IPS-20b (cell line): ENCODE data around the gene TRAP1.

Experiments
- H3K27ac ChIP-seq: one replicate; pipeline ENCODE4 v1.5.1; 2013; ENCODE audit warnings: low read length
- H3K27me3 ChIP-seq: 2 replicates; pipeline ENCODE4 v1.6.1; 2013; ENCODE audit warnings: mild to moderate bottlenecking, low read length, inconsistent platforms; ENCODE audit not compliant: insufficient read depth
- H3K36me3 ChIP-seq: 2 replicates; pipeline ENCODE4 v1.6.1; 2013; ENCODE audit warnings: low read depth, mild to moderate bottlenecking, inconsistent platforms, low read length, moderate library complexity; ENCODE audit not compliant: insufficient read depth
- H3K4me1 ChIP-seq: 2 replicates; pipeline ENCODE4 v1.6.1; 2013; ENCODE audit warnings: mild to moderate bottlenecking, control low read depth, inconsistent platforms, low read length, moderate library complexity; ENCODE audit not compliant: insufficient read depth
- H3K4me3 ChIP-seq: 2 replicates; pipeline ENCODE4 v1.5.1; 2013; ENCODE audit warnings: mild to moderate bottlenecking, low read length, inconsistent platforms
- H3K9ac ChIP-seq: 2 replicates; pipeline ENCODE4 v1.6.1; 2013; ENCODE audit warnings: low read depth, mild to moderate bottlenecking, inconsistent platforms, low read length, moderate library complexity
- H3K9me3 ChIP-seq: 2 replicates; pipeline ENCODE4 v1.6.1; 2013; ENCODE audit warnings: mild to moderate bottlenecking, low read depth, low read length, inconsistent platforms; ENCODE audit not compliant: insufficient read depth

Gene TRAP1

GRCh38 chr16:3652373-3653195 lies 64.7 kb downstream of the TRAP1 start:
- Histone ChIP-seq H3K9me3 (no peaks in the 10 kb centered on the region), H3K9ac (no peak overlapping the region), H3K4me1 (peaks cover 10% of the 10 kb centered on the region; the same call in 1 of the 2 replicates), H3K27me3 (no peaks in the 10 kb centered on the region), H3K4me3 (no peak overlapping the region), H3K27ac (no peak overlapping the region), H3K36me3 (peaks cover 47% of the 10 kb centered on the region)

GRCh38 chr16:3651461-3652372 lies 65.6 kb downstream of the TRAP1 start:
- no peak overlapping the region for H3K9ac ChIP-seq
- peaks cover 10% of the 10 kb centered on the region; the same call in 1 of the 2 replicates for H3K4me1 ChIP-seq
- H3K27me3 ChIP-seq = no peaks in the 10 kb centered on the region
- H3K36me3 ChIP-seq = peaks cover 39% of the 10 kb centered on the region
- no peak overlapping the region for H3K27ac ChIP-seq
- no peaks in the 10 kb centered on the region for H3K9me3 ChIP-seq
- H3K4me3 ChIP-seq = no peak overlapping the region

- H3K4me3 ChIP-seq = no peak overlapping the region
- H3K9ac ChIP-seq = no peak overlapping the region
- H3K27ac ChIP-seq = no peak overlapping the region
- H3K36me3 ChIP-seq = peaks cover 31% of the 10 kb centered on the region
- H3K27me3 ChIP-seq = no peaks in the 10 kb centered on the region
- H3K9me3 ChIP-seq = no peaks in the 10 kb centered on the region
- H3K4me1 ChIP-seq = peaks cover 19% of the 10 kb centered on the region
These were observed 66.6 kb downstream of the TRAP1 start for GRCh38 chr16:3650631-3651265.

GRCh38 chr16:3646348-3646920 lies 70.9 kb downstream of the TRAP1 start:
- Histone ChIP-seq H3K4me3 (no peak overlapping the region), H3K27me3 (no peaks in the 10 kb centered on the region), H3K4me1 (peaks cover 19% of the 10 kb centered on the region), H3K9ac (peak overlapping the region; percentile 56; the same call in 1 of the 2 replicates), H3K9me3 (no peaks in the 10 kb centered on the region), H3K36me3 (peaks cover 9% of the 10 kb centered on the region), H3K27ac (no peak overlapping the region)

GRCh38 chr16:3645504-3646347 lies 71.6 kb downstream of the TRAP1 start:
- peaks cover 2% of the 10 kb centered on the region for H3K36me3 ChIP-seq
- no peaks in the 10 kb centered on the region for H3K9me3 ChIP-seq
- H3K4me1 ChIP-seq = peaks cover 19% of the 10 kb centered on the region
- H3K4me3 ChIP-seq = peak overlapping the region; percentile 48; the same call in 1 of the 2 replicates
- H3K27me3 ChIP-seq = no peaks in the 10 kb centered on the region
- H3K9ac ChIP-seq = peak overlapping the region; percentile 56; the same call in 1 of the 2 replicates
- peak overlapping the region; percentile 42 for H3K27ac ChIP-seq

- no peaks in the 10 kb centered on the region; the same call in 1 of the 2 replicates for H3K36me3 ChIP-seq
- H3K9ac ChIP-seq = peak overlapping the region; percentile 56; the same call in 1 of the 2 replicates
- H3K27ac ChIP-seq = peak overlapping the region; percentile 42
- H3K4me3 ChIP-seq = peak overlapping the region; percentile 48; the same call in 1 of the 2 replicates
- H3K4me1 ChIP-seq = peaks cover 19% of the 10 kb centered on the region
- H3K27me3 ChIP-seq = no peaks in the 10 kb centered on the region
- no peaks in the 10 kb centered on the region for H3K9me3 ChIP-seq
These were observed 72.2 kb downstream of the TRAP1 start for GRCh38 chr16:3645108-3645503.

GRCh38 chr16:3643095-3643730 lies 74.1 kb downstream of the TRAP1 start:
- Histone ChIP-seq H3K27me3 (no peaks in the 10 kb centered on the region), H3K4me3 (no peak overlapping the region), H3K9me3 (no peaks in the 10 kb centered on the region), H3K27ac (no peak overlapping the region), H3K36me3 (no peaks in the 10 kb centered on the region), H3K4me1 (peaks cover 28% of the 10 kb centered on the region), H3K9ac (no peak overlapping the region)

- Histone ChIP-seq H3K27me3 (no peaks in the 10 kb centered on the region), H3K4me3 (no peak overlapping the region), H3K9me3 (no peaks in the 10 kb centered on the region), H3K4me1 (peaks cover 31% of the 10 kb centered on the region), H3K9ac (no peak overlapping the region), H3K36me3 (no peaks in the 10 kb centered on the region), H3K27ac (no peak overlapping the region)
These were observed 74.8 kb downstream of the TRAP1 start for GRCh38 chr16:3642397-3643094.

GRCh38 chr16:3641801-3642396 lies 75.4 kb downstream of the TRAP1 start:
- H3K27me3 ChIP-seq = no peaks in the 10 kb centered on the region
- H3K4me3 ChIP-seq = no peak overlapping the region
- H3K4me1 ChIP-seq = peaks cover 35% of the 10 kb centered on the region
- no peak overlapping the region for H3K9ac ChIP-seq
- no peak overlapping the region for H3K27ac ChIP-seq
- H3K9me3 ChIP-seq = no peaks in the 10 kb centered on the region
- H3K36me3 ChIP-seq = no peaks in the 10 kb centered on the region
